HEK293 (cell line): Measurements from ENCODE around the gene PLCH2.

Experiments used
- CTCF ChIA-PET: fragments of 350-600 bp; formaldehyde crosslinking; extraction: SDS; loops from one replicate; lab custom pipeline; 2021; ENCODE audit warnings: antibody characterized with exemption; lab: Yijun Ruan, JAX
- POLR2A ChIA-PET: fragments of 300-600 bp; formaldehyde crosslinking; extraction: SDS; loops from one replicate; lab custom pipeline; 2020; ENCODE audit warnings: antibody characterized with exemption, inconsistent platforms; lab: Yijun Ruan, JAX
- H3K27ac ChIP-seq: fragments of 200-500 bp; sonication (Bioruptor generic); 2 replicates; pipeline ENCODE4 v1.5.1; 2014; ENCODE audit warnings: low read depth, low read length, control low read depth, inconsistent platforms; ENCODE audit errors: extremely low read depth
- H3K36me3 ChIP-seq, 2 experiments: fragments of 200-500 bp in 1 of 2; sonication (Bioruptor generic) in 1 of 2; 1 replicate in 1 of 2; 2 replicates in 1 of 2; pipeline ENCODE4 v1.5.1; 2014 to 2017; ENCODE audit warnings: inconsistent platforms in 2 of 2, low read length in 2 of 2; ENCODE audit not compliant: control insufficient read depth in 2 of 2, insufficient read depth in 1 of 2
- H3K4me1 ChIP-seq: fragments of 200-500 bp; sonication (Bioruptor generic); 2 replicates; pipeline ENCODE4 v1.5.1; 2014; ENCODE audit warnings: mild to moderate bottlenecking, low read length, inconsistent platforms; ENCODE audit not compliant: control insufficient read depth, insufficient read depth
- H3K4me3 ChIP-seq: 2 replicates; pipeline ENCODE4 v1.5.1; 2011; ENCODE audit warnings: low read depth, mild to moderate bottlenecking, control low read depth, low read length, moderate library complexity
- H3K9me3 ChIP-seq: fragments of 200-500 bp; sonication (Bioruptor generic); 2 replicates; pipeline ENCODE4 v1.5.1; 2014; ENCODE audit warnings: low read depth, low read length, inconsistent platforms; ENCODE audit not compliant: control insufficient read depth, insufficient read depth
- HOXC10 ChIP-seq: sonication (generic); formaldehyde crosslinking; IDR thresholded peaks from 2 replicates; pipeline ENCODE4 v1.8.1; 2023; ENCODE audit warnings: mild to moderate bottlenecking, missing genetic modification reagents
- KLF9 ChIP-seq: fragments of 450-650 bp; formaldehyde crosslinking; IDR thresholded peaks from 2 replicates; pipeline ENCODE4 v1.5.1; 2016; ENCODE audit warnings: missing biosample characterization, missing genetic modification characterization, low read depth
- SALL2 ChIP-seq: fragments of 450-650 bp; formaldehyde crosslinking; IDR thresholded peaks from 2 replicates; pipeline ENCODE4 v1.5.0; 2017; ENCODE audit warnings: missing biosample characterization, mild to moderate bottlenecking, missing genetic modification characterization, borderline replicate concordance
- TRIM28 ChIP-seq: IDR thresholded peaks from 2 replicates; pipeline ENCODE4 v1.6.1; 2011; ENCODE audit warnings: low read length, control low read depth, borderline replicate concordance
- TSHZ1 ChIP-seq: fragments of 450-650 bp; formaldehyde crosslinking; IDR thresholded peaks from 2 replicates; pipeline ENCODE4 v1.5.1; 2016; ENCODE audit warnings: missing biosample characterization, missing genetic modification characterization, borderline replicate concordance
- ZFHX2 ChIP-seq: fragments of 450-650 bp; formaldehyde crosslinking; conservative IDR thresholded peaks from 2 replicates; pipeline ENCODE4 v1.5.1; 2016; ENCODE audit warnings: missing biosample characterization, missing genetic modification characterization
- ZFP3 ChIP-seq: fragments of 450-650 bp; formaldehyde crosslinking; IDR thresholded peaks from 2 replicates; pipeline ENCODE4 v1.5.1; 2016; ENCODE audit warnings: low read depth, missing biosample characterization, missing genetic modification characterization
- ZFP37 ChIP-seq: fragments of 450-650 bp; formaldehyde crosslinking; IDR thresholded peaks from 2 replicates; pipeline ENCODE4 v1.5.1; 2016; ENCODE audit warnings: missing biosample characterization, missing genetic modification characterization
- ZNF157 ChIP-seq: fragments of 450-650 bp; formaldehyde crosslinking; IDR thresholded peaks from 2 replicates; pipeline ENCODE4 v1.5.1; 2016; ENCODE audit warnings: missing biosample characterization, missing genetic modification characterization
- ZNF239 ChIP-seq: fragments of 450-650 bp; formaldehyde crosslinking; IDR thresholded peaks from 2 replicates; pipeline ENCODE4 v1.5.1; 2016; ENCODE audit warnings: missing biosample characterization, missing genetic modification characterization
- ZNF248 ChIP-seq: fragments of 450-650 bp; formaldehyde crosslinking; IDR thresholded peaks from 2 replicates; pipeline ENCODE4 v1.5.1; 2017; ENCODE audit warnings: missing biosample characterization, missing genetic modification characterization
- ZNF311 ChIP-seq: fragments of 450-650 bp; formaldehyde crosslinking; IDR thresholded peaks from 2 replicates; pipeline ENCODE4 v1.5.1; 2017; ENCODE audit warnings: missing biosample characterization, missing genetic modification characterization, borderline replicate concordance
- ZNF48 ChIP-seq: fragments of 450-650 bp; formaldehyde crosslinking; IDR thresholded peaks from 2 replicates; pipeline ENCODE4 v1.5.1; 2016; ENCODE audit warnings: missing biosample characterization, missing genetic modification characterization
- ZNF623 ChIP-seq: fragments of 450-650 bp; formaldehyde crosslinking; IDR thresholded peaks from 2 replicates; pipeline ENCODE4 v1.5.1; 2016; ENCODE audit warnings: missing biosample characterization, missing genetic modification characterization
- ZNF626 ChIP-seq: fragments of 450-650 bp; sonication (Bioruptor Pico); formaldehyde crosslinking; IDR thresholded peaks from 2 replicates; pipeline ENCODE4 v1.5.1; 2018; ENCODE audit warnings: missing biosample characterization, missing genetic modification characterization, inconsistent platforms
- TF ChIP-seq, protein P1 (sequence below): fragments of 450-650 bp; formaldehyde crosslinking; IDR thresholded peaks from 2 replicates; pipeline ENCODE4 v1.5.1; 2016; ENCODE audit warnings: missing biosample characterization, missing genetic modification characterization
- TF ChIP-seq, protein P2 (sequence below): fragments of 450-650 bp; formaldehyde crosslinking; conservative IDR thresholded peaks from 2 replicates; pipeline ENCODE4 v1.5.1; 2016; ENCODE audit warnings: low read depth, missing biosample characterization, missing genetic modification characterization
- TF ChIP-seq, protein P3 (sequence below): fragments of 450-650 bp; formaldehyde crosslinking; IDR thresholded peaks from 2 replicates; pipeline ENCODE4 v1.5.1; 2016; ENCODE audit warnings: missing biosample characterization, missing genetic modification characterization

The PLCH2 gene

DNA sequence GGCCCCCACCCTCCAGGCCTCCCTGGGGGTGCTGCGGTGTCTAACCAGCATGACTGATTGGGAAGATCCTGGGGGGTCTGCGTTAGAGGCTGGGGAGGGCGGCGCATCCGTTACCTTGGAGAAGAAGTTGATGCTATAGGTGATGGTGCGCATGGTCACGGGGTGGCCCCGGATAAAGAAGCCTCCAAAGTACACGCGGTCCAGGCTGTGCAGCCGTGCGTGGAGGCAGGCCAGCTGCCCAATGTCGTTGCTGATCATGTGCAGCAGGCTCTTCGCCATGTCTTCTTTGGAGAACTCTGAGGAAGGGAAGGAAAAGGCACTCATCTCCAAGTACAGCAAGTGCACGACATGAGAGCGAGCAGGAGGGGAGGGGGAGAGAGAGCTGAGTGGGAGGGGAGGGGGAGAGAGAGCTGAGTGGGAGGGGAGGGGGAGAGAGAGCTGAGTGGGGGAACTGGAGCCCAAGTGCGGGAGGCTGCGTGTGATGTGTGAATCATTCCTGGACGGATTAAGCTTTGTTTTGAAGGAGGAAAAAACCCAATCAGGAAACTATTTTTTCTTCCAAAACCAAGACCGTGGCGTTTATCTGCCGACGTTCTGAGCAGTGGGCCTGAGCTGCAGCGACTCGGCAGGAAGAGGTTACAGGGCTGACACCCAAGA, 43.1 kb downstream of the PLCH2 start (continued):
- no peak for TF ChIP-seq TSHZ1 (tag by site-specific recombination)
- 0 out of 2 replicates have a peak, but pooled peaks have one; percentile 40 for TF ChIP-seq ZFHX2 (tag by site-specific recombination)

GRCh38 chr1:2519729-2520128, 43.6 kb downstream of the PLCH2 start:
- peaks cover 14% of the 10 kb centered on the region for H3K4me1 ChIP-seq
- ChIA-PET CTCF (interaction anchor here (0.7 kb wide), 1 partner anchor 905 kb away, joined by 3 read pairs; no protein-coding TSS in a partner anchor), POLR2A (interaction anchor here (0.6 kb wide), 1 partner anchor 797 kb away, joined by 3 read pairs; no protein-coding TSS in a partner anchor)
- no peak overlapping the region for H3K27ac ChIP-seq
- TF ChIP-seq HOXC10 (CRISPR knock-in tag): no peak
- TF ChIP-seq, protein P1, sequence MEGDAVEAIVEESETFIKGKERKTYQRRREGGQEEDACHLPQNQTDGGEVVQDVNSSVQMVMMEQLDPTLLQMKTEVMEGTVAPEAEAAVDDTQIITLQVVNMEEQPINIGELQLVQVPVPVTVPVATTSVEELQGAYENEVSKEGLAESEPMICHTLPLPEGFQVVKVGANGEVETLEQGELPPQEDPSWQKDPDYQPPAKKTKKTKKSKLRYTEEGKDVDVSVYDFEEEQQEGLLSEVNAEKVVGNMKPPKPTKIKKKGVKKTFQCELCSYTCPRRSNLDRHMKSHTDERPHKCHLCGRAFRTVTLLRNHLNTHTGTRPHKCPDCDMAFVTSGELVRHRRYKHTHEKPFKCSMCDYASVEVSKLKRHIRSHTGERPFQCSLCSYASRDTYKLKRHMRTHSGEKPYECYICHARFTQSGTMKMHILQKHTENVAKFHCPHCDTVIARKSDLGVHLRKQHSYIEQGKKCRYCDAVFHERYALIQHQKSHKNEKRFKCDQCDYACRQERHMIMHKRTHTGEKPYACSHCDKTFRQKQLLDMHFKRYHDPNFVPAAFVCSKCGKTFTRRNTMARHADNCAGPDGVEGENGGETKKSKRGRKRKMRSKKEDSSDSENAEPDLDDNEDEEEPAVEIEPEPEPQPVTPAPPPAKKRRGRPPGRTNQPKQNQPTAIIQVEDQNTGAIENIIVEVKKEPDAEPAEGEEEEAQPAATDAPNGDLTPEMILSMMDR (tag by site-specific recombination): no peak
- no peak for TF ChIP-seq ZNF623 (tag by site-specific recombination)
- no peaks in the 10 kb centered on the region for H3K9me3 ChIP-seq
- no peak overlapping the region for H3K4me3 ChIP-seq
- peaks cover 0 to 83% of the 10 kb centered on the region in 2 experiments; a peak in 2 of 3 replicates for H3K36me3 ChIP-seq

GRCh38 chr1:2520206-2520605, 44.1 kb downstream of the PLCH2 start:
- H3K27ac ChIP-seq: no peak overlapping the region
- H3K9me3 ChIP-seq: no peaks in the 10 kb centered on the region
- CTCF ChIA-PET: no interaction called here
- peaks cover 18% of the 10 kb centered on the region for H3K4me1 ChIP-seq
- POLR2A ChIA-PET: interaction anchor here (0.6 kb wide), 1 partner anchor 797 kb away, joined by 3 read pairs; no protein-coding TSS in a partner anchor
- TF ChIP-seq ZFP3 (tag by site-specific recombination): no peak
- TF ChIP-seq, protein P2, sequence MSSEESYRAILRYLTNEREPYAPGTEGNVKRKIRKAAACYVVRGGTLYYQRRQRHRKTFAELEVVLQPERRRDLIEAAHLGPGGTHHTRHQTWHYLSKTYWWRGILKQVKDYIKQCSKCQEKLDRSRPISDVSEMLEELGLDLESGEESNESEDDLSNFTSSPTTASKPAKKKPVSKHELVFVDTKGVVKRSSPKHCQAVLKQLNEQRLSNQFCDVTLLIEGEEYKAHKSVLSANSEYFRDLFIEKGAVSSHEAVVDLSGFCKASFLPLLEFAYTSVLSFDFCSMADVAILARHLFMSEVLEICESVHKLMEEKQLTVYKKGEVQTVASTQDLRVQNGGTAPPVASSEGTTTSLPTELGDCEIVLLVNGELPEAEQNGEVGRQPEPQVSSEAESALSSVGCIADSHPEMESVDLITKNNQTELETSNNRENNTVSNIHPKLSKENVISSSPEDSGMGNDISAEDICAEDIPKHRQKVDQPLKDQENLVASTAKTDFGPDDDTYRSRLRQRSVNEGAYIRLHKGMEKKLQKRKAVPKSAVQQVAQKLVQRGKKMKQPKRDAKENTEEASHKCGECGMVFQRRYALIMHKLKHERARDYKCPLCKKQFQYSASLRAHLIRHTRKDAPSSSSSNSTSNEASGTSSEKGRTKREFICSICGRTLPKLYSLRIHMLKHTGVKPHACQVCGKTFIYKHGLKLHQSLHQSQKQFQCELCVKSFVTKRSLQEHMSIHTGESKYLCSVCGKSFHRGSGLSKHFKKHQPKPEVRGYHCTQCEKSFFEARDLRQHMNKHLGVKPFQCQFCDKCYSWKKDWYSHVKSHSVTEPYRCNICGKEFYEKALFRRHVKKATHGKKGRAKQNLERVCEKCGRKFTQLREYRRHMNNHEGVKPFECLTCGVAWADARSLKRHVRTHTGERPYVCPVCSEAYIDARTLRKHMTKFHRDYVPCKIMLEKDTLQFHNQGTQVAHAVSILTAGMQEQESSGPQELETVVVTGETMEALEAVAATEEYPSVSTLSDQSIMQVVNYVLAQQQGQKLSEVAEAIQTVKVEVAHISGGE (tag by site-specific recombination): no peak
- no peak overlapping the region for H3K4me3 ChIP-seq
- H3K36me3 ChIP-seq: peaks cover 0 to 83% of the 10 kb centered on the region in 2 experiments; a peak in 2 of 3 replicates

DNA sequence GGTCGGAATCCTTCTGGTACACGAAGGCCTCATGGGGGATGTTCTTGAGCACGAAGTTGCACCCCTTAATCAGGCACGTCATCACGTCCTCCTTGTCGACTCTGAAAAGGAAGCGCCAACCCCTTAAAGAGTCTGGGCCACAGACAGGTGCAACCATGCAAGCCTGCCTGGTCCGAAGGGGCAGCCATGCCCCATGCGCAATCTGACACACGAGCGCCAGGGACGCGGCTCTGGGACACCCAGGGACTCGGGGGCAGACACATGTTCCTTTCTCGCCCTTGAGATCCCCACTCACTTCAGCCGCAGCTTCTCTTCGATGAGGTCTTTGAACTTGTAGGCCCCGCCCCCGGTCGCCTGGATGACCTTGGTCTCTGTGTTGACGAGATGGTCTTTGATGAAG, 44.7 kb downstream of the PLCH2 start:
- peaks cover 18% of the 10 kb centered on the region for H3K4me1 ChIP-seq
- H3K9me3 ChIP-seq: no peaks in the 10 kb centered on the region
- ChIA-PET CTCF (no interaction called here), POLR2A (no interaction called here)
- peaks cover 0 to 77% of the 10 kb centered on the region in 2 experiments; a peak in 2 of 3 replicates for H3K36me3 ChIP-seq
- H3K4me3 ChIP-seq: no peak overlapping the region
- no peak overlapping the region for H3K27ac ChIP-seq
- TF ChIP-seq KLF9 (tag by site-specific recombination) (no peak), ZNF239 (tag by site-specific recombination) (no peak), ZNF311 (tag by site-specific recombination) (no peak), ZNF48 (tag by site-specific recombination) (no peak), ZNF248 (no peak), ZNF623 (tag by site-specific recombination) (no peak), TRIM28 (no peak), SALL2 (tag by site-specific recombination) (no peak), ZNF626 (tag by site-specific recombination) (no peak), ZFP37 (tag by site-specific recombination) (no peak), ZNF157 (no peak)
- TF ChIP-seq, protein P3, sequence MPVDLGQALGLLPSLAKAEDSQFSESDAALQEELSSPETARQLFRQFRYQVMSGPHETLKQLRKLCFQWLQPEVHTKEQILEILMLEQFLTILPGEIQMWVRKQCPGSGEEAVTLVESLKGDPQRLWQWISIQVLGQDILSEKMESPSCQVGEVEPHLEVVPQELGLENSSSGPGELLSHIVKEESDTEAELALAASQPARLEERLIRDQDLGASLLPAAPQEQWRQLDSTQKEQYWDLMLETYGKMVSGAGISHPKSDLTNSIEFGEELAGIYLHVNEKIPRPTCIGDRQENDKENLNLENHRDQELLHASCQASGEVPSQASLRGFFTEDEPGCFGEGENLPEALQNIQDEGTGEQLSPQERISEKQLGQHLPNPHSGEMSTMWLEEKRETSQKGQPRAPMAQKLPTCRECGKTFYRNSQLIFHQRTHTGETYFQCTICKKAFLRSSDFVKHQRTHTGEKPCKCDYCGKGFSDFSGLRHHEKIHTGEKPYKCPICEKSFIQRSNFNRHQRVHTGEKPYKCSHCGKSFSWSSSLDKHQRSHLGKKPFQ: no peak
